ENCODE measurements around the gene CHERP.

DNA sequence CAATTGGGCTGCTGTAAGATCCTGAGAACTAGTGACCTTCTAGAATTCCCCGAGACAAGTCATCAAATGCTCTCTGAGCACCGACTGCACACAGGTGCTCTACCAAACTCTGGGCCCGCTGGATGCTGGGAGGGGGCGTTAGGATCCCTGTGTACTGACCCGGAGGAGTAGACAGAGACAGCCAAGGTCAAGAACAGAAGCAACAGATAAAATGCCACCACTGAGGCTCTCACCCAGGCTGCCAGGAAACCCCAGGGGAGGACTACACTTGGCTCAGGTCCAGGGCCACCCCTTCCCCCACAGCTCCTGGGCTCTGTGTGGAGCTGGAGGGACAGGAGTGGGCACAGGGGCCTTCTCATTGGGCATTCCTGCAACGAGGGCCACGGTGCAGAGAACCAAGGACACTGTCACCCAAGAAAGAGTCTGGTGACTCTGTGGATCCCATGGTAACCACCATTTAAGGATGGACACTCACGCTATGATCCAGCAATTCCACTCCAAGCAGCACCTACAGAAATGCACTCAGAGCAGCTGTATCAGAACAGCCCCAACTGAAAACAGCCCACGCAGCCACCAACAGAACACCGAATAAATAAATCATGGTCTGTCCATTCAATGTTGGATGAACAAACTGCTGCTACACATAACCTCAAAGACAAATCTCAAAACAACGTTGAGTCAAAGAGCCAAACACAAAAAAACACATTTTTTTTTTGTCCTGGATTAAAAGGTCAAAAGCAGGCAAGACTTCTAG, 46.8 kb upstream of the CHERP start:
- TF ChIP-seq SP1 (IDR thresholded peaks at IDR 0.05; ENCODE audit: low read depth, low read length) (no peak), SIN3A (conservative IDR thresholded peaks at IDR 0.05 in 1 of 2, IDR thresholded peaks at IDR 0.05 in 1 of 2; ENCODE audit: low read depth in 1 of 2, low read length in 2 of 2) (no peak), CTCF (IDR thresholded peaks at IDR 0.05; ENCODE audit: control extremely low read depth in 1 of 3, insufficient read depth in 1 of 3, low read depth in 1 of 3, low read length in 3 of 3) (no peak), GABPA (IDR thresholded peaks at IDR 0.05; ENCODE audit: borderline replicate concordance, insufficient read depth, low read length) (no peak), NRF1 (IDR thresholded peaks at IDR 0.05; ENCODE audit: low read depth, low read length) (no peak)

Measured in H1 (cell line).